Liver (tissue), 9 donors: ENCODE measurements around the gene RGS7. TPM values are rescaled to one million over a fixed set of nuclear protein-coding genes. Genes with fewer than 3 reads are reported as not detected.

Source experiments
- DNase-seq: peaks from one replicate; pipeline ENCODE4 v3.0.0-alpha.2; 2017; ENCODE audit warnings: low spot score
- H3K27ac ChIP-seq, 2 donors: one replicate each; pipeline ENCODE4 v1.7.0; 2013; ENCODE audit warnings: inconsistent platforms in 2 of 2, low read length in 2 of 2, control low read depth in 1 of 2, low read depth in 1 of 2, mild to moderate bottlenecking in 1 of 2
- H3K27me3 ChIP-seq, 4 donors: one replicate each; pipeline versions ENCODE4 v1.6.1 to v1.7.0; 2013; ENCODE audit warnings: low read length in 3 of 4, inconsistent platforms in 1 of 4, mild to moderate bottlenecking in 1 of 4, moderate library complexity in 1 of 4; ENCODE audit not compliant: control insufficient read depth in 4 of 4, insufficient read depth in 4 of 4
- H3K36me3 ChIP-seq, 4 donors: one replicate each; pipeline versions ENCODE4 v1.6.1 to v1.7.0; 2013; ENCODE audit warnings: low read length in 3 of 4, mild to moderate bottlenecking in 3 of 4, low read depth in 1 of 4, moderate library complexity in 1 of 4; ENCODE audit not compliant: control insufficient read depth in 4 of 4, insufficient read depth in 3 of 4
- H3K4me1 ChIP-seq, 4 donors: one replicate each; pipeline versions ENCODE4 v1.6.1 to v1.7.0; 2013; ENCODE audit warnings: low read length in 3 of 4, mild to moderate bottlenecking in 3 of 4, moderate library complexity in 1 of 4; ENCODE audit not compliant: control insufficient read depth in 4 of 4, insufficient read depth in 4 of 4
- H3K4me3 ChIP-seq, 3 donors: one replicate each; pipeline versions ENCODE4 v1.6.1 to v1.7.0; 2013; ENCODE audit warnings: low read length in 3 of 3, control low read depth in 1 of 3, low read depth in 1 of 3, mild to moderate bottlenecking in 1 of 3
- H3K9ac ChIP-seq, 2 donors: one replicate each; pipeline ENCODE4 v1.7.0; 2013; ENCODE audit warnings: low read length in 2 of 2, mild to moderate bottlenecking in 2 of 2, moderate library complexity in 2 of 2, control low read depth in 1 of 2, low read depth in 1 of 2
- H3K9me3 ChIP-seq, 4 donors: one replicate each; pipeline versions ENCODE4 v1.6.1 to v1.7.0; 2013; ENCODE audit warnings: low read length in 3 of 4; ENCODE audit not compliant: control insufficient read depth in 4 of 4
- ATF3 ChIP-seq: IDR thresholded peaks from 2 replicates; pipeline ENCODE4 v1.6.1; 2016; ENCODE audit warnings: antibody characterized with exemption
- CTCF ChIP-seq: fragments of 150-350 bp; IDR thresholded peaks from 2 replicates; pipeline ENCODE4 v1.5.1; 2017; ENCODE audit warnings: improper control_type of control experiment, low read depth, low read length; ENCODE audit not compliant: missing input control
- EGR1 ChIP-seq, 2 donors: IDR thresholded peaks; 2 replicates each; pipeline ENCODE4 v1.6.1; 2016 to 2018; ENCODE audit warnings: antibody characterized with exemption in 2 of 2, low read depth in 2 of 2
- FOXA1 ChIP-seq: IDR thresholded peaks from 2 replicates; pipeline ENCODE4 v1.6.1; 2016; ENCODE audit warnings: antibody characterized with exemption
- FOXA2 ChIP-seq: IDR thresholded peaks from 2 replicates; pipeline ENCODE4 v1.6.1; 2016; ENCODE audit warnings: antibody characterized with exemption
- GABPA ChIP-seq, 2 donors: IDR thresholded peaks in 1 of 2; conservative IDR thresholded peaks in 1 of 2; 2 replicates each; pipeline ENCODE4 v1.6.1; 2016; ENCODE audit warnings: antibody characterized with exemption in 2 of 2, mild to moderate bottlenecking in 1 of 2, moderate library complexity in 1 of 2
- HNF4G ChIP-seq: IDR thresholded peaks from 2 replicates; pipeline ENCODE4 v1.6.1; 2016; ENCODE audit warnings: antibody characterized with exemption
- JUND ChIP-seq, 2 donors: IDR thresholded peaks; 2 replicates each; pipeline ENCODE4 v1.6.1; 2016; ENCODE audit warnings: antibody characterized with exemption in 2 of 2
- MAX ChIP-seq: IDR thresholded peaks from 2 replicates; pipeline ENCODE4 v1.6.1; 2016; ENCODE audit warnings: antibody characterized with exemption
- NR2F2 ChIP-seq: IDR thresholded peaks from 2 replicates; pipeline ENCODE4 v1.6.1; 2016; ENCODE audit warnings: antibody characterized with exemption
- RAD21 ChIP-seq, 2 donors: IDR thresholded peaks; 2 replicates each; pipeline ENCODE4 v1.6.1; 2016; ENCODE audit warnings: antibody characterized with exemption in 2 of 2, mild to moderate bottlenecking in 2 of 2
- REST ChIP-seq: IDR thresholded peaks from 2 replicates; pipeline ENCODE4 v1.6.1; 2016; ENCODE audit warnings: antibody characterized with exemption, mild to moderate bottlenecking
- RXRA ChIP-seq, 2 donors: IDR thresholded peaks; 2 replicates each; pipeline ENCODE4 v1.6.1; 2017 to 2018; ENCODE audit warnings: antibody characterized with exemption in 2 of 2, mild to moderate bottlenecking in 1 of 2
- SP1 ChIP-seq: IDR thresholded peaks from 2 replicates; pipeline ENCODE4 v1.6.1; 2018; ENCODE audit warnings: antibody characterized with exemption, mild to moderate bottlenecking
- TAF1 ChIP-seq: conservative IDR thresholded peaks from 2 replicates; pipeline ENCODE4 v1.6.1; 2016; ENCODE audit warnings: antibody characterized with exemption, mild to moderate bottlenecking
- YY1 ChIP-seq: IDR thresholded peaks from 2 replicates; pipeline ENCODE4 v1.6.1; 2016; ENCODE audit warnings: antibody characterized with exemption, mild to moderate bottlenecking
- ZBTB33 ChIP-seq: IDR thresholded peaks from 2 replicates; pipeline ENCODE4 v1.6.1; 2016; ENCODE audit warnings: antibody characterized with exemption
- WGBS: extraction: QIAGEN DNeasy Blood & Tissue Kit; methylation state at CpG from one replicate; pipeline ENCODE4 v1.1.7; 2013; 5-methylcytosine and 5-hydroxymethylcytosine counted together
- polyA plus RNA-seq, 2 donors: library from polyadenylated mRNA; stranded (reverse) in 1 of 2; unstranded in 1 of 2; fragments of 200-250 nt in 1 of 2; fragments of >200 nt in 1 of 2; fragmentation: Nextera tagmentation in 1 of 2; extraction: Ambion mirVana in 1 of 2; gene quantifications; one replicate each; pipeline versions ENCODE4 v1.2.1 to v1.2.3, GENCODE V29; 2013 to 2015
- total RNA-seq, 2 donors: library from RNA; depleted of rRNA; stranded (reverse); fragments of >200 nt; gene quantifications; one replicate each; pipeline ENCODE4 v1.2.3, GENCODE V29; 2014
- donor health status: healthy.
- donor health status: healthy.
- donor health status: healthy.
- donor health status: healthy.
- donor health status: healthy.

The RGS7 gene
- total and polyA plus RNA-seq, 4 donors, result 0.05 to 0.18 TPM; not detected in 2

GRCh38 chr1:241077386-241078147 lies 279.4 kb downstream of the RGS7 start:
- Histone ChIP-seq H3K9ac (no peak overlapping the region), H3K36me3 (no peaks in the 10 kb centered on the region), H3K9me3 (no peaks in the 10 kb centered on the region), H3K4me1 (no peaks in the 10 kb centered on the region), H3K27ac (no peak overlapping the region), H3K27me3 (peaks cover 0 to 5% (median 0%) of the 10 kb centered on the region in 4 donors), H3K4me3 (no peak overlapping the region)
- TF ChIP-seq RAD21 (IDR thresholded peaks at IDR 0.05) (no peak), ZBTB33 (no peak), GABPA (IDR thresholded peaks at IDR 0.05 in 1 of 2, conservative IDR thresholded peaks at IDR 0.05 in 1 of 2) (no peak), EGR1 (IDR thresholded peaks at IDR 0.05; ENCODE audit: low read depth in 2 of 2) (no peak), HNF4G (no peak), TAF1 (no peak), YY1 (no peak), SP1 (no peak), FOXA1 (no peak), FOXA2 (no peak), ATF3 (no peak), REST (no peak), MAX (no peak)
- WGBS, result 63% methylated on average over 11 of the region's 11 CpGs
- DNase-seq, result no peak

- H3K27ac ChIP-seq, result no peak overlapping the region
- DNase-seq, result no peak
- peaks cover 0 to 3% (median 0%) of the 10 kb centered on the region in 4 donors for H3K9me3 ChIP-seq
- WGBS, result 63% methylated on average over 6 of the region's 6 CpGs
- no peak overlapping the region for H3K9ac ChIP-seq
- no peaks in the 10 kb centered on the region for H3K4me1 ChIP-seq
- H3K36me3 ChIP-seq, result no peaks in the 10 kb centered on the region
- H3K27me3 ChIP-seq, result peaks cover 0 to 5% (median 2%) of the 10 kb centered on the region in 4 donors
- no peak overlapping the region for H3K4me3 ChIP-seq
- no peak for TF ChIP-seq RXRA (IDR thresholded peaks at IDR 0.05)
- TF ChIP-seq JUND (IDR thresholded peaks at IDR 0.05), result no peak
- no peak for TF ChIP-seq ZBTB33
- no peak for TF ChIP-seq ATF3
- TF ChIP-seq FOXA2, result no peak
- no peak for TF ChIP-seq REST
- no peak for TF ChIP-seq HNF4G
- no peak for TF ChIP-seq TAF1
- TF ChIP-seq NR2F2, result no peak
- TF ChIP-seq EGR1 (IDR thresholded peaks at IDR 0.05; ENCODE audit: low read depth in 2 of 2), result no peak
- TF ChIP-seq CTCF, result no peak
- no peak for TF ChIP-seq RAD21 (IDR thresholded peaks at IDR 0.05)
These were observed 282.5 kb downstream of the RGS7 start for GRCh38 chr1:241074507-241074906.
